ENCODE data around the gene UBFD1.

Gene UBFD1

GRCh38 chr16:23584186-23585076, 26.9 kb downstream of the UBFD1 start:
- TF ChIP-seq TCF12 (IDR thresholded peaks at IDR 0.05; ENCODE audit: low read depth): no peak
- TF ChIP-seq ZBTB7A (IDR thresholded peaks at IDR 0.05; ENCODE audit: low read depth): no peak
- TF ChIP-seq NFIC (IDR thresholded peaks at IDR 0.05): no peak
- TF ChIP-seq YY1 (IDR thresholded peaks at IDR 0.05; ENCODE audit: low read depth): no peak
- no peak for TF ChIP-seq EP300 (IDR thresholded peaks at IDR 0.05; ENCODE audit: borderline replicate concordance)
- no peak for TF ChIP-seq TAF1 (IDR thresholded peaks at IDR 0.05; ENCODE audit: low read depth)
- TF ChIP-seq EGR1 (IDR thresholded peaks at IDR 0.05): no peak
- no peak for TF ChIP-seq MAX (IDR thresholded peaks at IDR 0.05)
- no peak for TF ChIP-seq CREB1 (IDR thresholded peaks at IDR 0.05; ENCODE audit: low read depth)

DNA sequence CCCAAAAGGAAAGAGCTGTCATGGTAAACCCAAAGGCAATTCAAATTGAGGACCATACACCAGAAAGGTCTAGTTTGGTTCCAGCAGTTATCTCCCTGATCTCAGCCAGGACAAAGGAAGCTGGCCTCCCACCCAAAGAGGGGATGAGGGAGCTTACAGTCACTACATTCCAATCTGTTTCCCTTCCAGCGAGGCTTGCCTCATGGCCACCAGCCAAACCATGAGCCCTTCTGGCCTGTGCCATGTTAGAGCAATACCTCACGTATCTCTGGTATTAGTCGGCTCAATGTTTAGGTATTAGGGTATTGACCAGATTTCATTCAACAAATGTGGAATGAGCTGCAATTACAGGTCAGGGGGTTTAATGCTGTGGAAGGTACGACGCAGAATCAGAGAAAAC, 30.2 kb downstream of the UBFD1 start:
- TF ChIP-seq CEBPB (IDR thresholded peaks at IDR 0.05): no peak
- TF ChIP-seq TEAD4 (IDR thresholded peaks at IDR 0.05): no peak
- TF ChIP-seq EP300 (IDR thresholded peaks at IDR 0.05; ENCODE audit: borderline replicate concordance): no peak
- TF ChIP-seq RAD21 (IDR thresholded peaks at IDR 0.05; ENCODE audit: low read depth): no peak
- no peak for TF ChIP-seq MAX (IDR thresholded peaks at IDR 0.05)
- no peak for TF ChIP-seq TAF1 (IDR thresholded peaks at IDR 0.05; ENCODE audit: low read depth)
- no peak for TF ChIP-seq ZBTB7A (IDR thresholded peaks at IDR 0.05; ENCODE audit: low read depth)

- no peak for TF ChIP-seq RAD21 (IDR thresholded peaks at IDR 0.05; ENCODE audit: low read depth)
- no peak for TF ChIP-seq TAF1 (IDR thresholded peaks at IDR 0.05; ENCODE audit: low read depth)
- no peak for TF ChIP-seq MAX (IDR thresholded peaks at IDR 0.05)
- TF ChIP-seq TEAD4 (IDR thresholded peaks at IDR 0.05): no peak
Observed at GRCh38 chr16:23590181-23590580, 32.7 kb downstream of the UBFD1 start.

DNA sequence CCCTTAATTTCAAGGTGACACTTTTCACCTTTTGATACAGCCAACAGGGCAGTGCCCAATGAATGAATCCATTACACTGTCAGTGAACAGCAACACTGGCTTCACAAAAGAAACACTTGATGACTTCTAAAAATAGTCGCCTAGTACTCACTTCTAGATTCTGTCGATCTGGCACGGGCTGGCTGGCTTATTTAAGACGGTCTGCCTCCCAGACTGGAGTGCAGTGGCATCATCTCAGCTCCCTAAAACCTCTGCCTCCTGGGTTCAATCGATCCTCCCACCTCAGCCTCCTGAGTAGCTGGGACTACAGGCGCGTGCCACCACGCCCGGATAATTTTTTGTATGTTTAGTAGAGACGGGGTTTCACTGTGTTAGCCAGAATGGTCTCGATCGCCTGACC, 36.7 kb downstream of the UBFD1 start:
- TF ChIP-seq TEAD4 (IDR thresholded peaks at IDR 0.05) (no peak), TCF12 (IDR thresholded peaks at IDR 0.05; ENCODE audit: low read depth) (no peak), EP300 (IDR thresholded peaks at IDR 0.05; ENCODE audit: borderline replicate concordance) (no peak), NFIC (IDR thresholded peaks at IDR 0.05) (no peak), CEBPB (IDR thresholded peaks at IDR 0.05) (no peak), YY1 (IDR thresholded peaks at IDR 0.05; ENCODE audit: low read depth) (no peak), USF1 (IDR thresholded peaks at IDR 0.05) (no peak), RAD21 (IDR thresholded peaks at IDR 0.05; ENCODE audit: low read depth) (no peak), FOXM1 (IDR thresholded peaks at IDR 0.05; ENCODE audit: borderline replicate concordance, low read depth) (no peak), ZBTB7A (IDR thresholded peaks at IDR 0.05; ENCODE audit: low read depth) (no peak), EGR1 (IDR thresholded peaks at IDR 0.05) (no peak), TAF1 (IDR thresholded peaks at IDR 0.05; ENCODE audit: low read depth) (no peak), CREB1 (IDR thresholded peaks at IDR 0.05; ENCODE audit: low read depth) (no peak), MAX (IDR thresholded peaks at IDR 0.05) (no peak)
- TF ChIP-seq, protein P1, sequence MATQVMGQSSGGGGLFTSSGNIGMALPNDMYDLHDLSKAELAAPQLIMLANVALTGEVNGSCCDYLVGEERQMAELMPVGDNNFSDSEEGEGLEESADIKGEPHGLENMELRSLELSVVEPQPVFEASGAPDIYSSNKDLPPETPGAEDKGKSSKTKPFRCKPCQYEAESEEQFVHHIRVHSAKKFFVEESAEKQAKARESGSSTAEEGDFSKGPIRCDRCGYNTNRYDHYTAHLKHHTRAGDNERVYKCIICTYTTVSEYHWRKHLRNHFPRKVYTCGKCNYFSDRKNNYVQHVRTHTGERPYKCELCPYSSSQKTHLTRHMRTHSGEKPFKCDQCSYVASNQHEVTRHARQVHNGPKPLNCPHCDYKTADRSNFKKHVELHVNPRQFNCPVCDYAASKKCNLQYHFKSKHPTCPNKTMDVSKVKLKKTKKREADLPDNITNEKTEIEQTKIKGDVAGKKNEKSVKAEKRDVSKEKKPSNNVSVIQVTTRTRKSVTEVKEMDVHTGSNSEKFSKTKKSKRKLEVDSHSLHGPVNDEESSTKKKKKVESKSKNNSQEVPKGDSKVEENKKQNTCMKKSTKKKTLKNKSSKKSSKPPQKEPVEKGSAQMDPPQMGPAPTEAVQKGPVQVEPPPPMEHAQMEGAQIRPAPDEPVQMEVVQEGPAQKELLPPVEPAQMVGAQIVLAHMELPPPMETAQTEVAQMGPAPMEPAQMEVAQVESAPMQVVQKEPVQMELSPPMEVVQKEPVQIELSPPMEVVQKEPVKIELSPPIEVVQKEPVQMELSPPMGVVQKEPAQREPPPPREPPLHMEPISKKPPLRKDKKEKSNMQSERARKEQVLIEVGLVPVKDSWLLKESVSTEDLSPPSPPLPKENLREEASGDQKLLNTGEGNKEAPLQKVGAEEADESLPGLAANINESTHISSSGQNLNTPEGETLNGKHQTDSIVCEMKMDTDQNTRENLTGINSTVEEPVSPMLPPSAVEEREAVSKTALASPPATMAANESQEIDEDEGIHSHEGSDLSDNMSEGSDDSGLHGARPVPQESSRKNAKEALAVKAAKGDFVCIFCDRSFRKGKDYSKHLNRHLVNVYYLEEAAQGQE (IDR thresholded peaks at IDR 0.05; ENCODE audit: low read depth): no peak

- TF ChIP-seq CREB1 (IDR thresholded peaks at IDR 0.05; ENCODE audit: low read depth) (no peak), USF1 (IDR thresholded peaks at IDR 0.05) (no peak), NFIC (IDR thresholded peaks at IDR 0.05) (no peak), EP300 (IDR thresholded peaks at IDR 0.05; ENCODE audit: borderline replicate concordance) (no peak), YY1 (IDR thresholded peaks at IDR 0.05; ENCODE audit: low read depth) (no peak), TEAD4 (IDR thresholded peaks at IDR 0.05) (no peak)
- TF ChIP-seq, protein P1 (IDR thresholded peaks at IDR 0.05; ENCODE audit: low read depth): no peak
Observed at GRCh38 chr16:23595246-23595950, 37.9 kb downstream of the UBFD1 start.

All from Ishikawa (cell line).